Activated naive CD4-positive, alpha-beta T cell treated with anti-CD3 and anti-CD28 coated beads for 36 hours (primary cell): Measurements from ENCODE around the gene FBXO9. TPM values are rescaled to one million over a fixed set of nuclear protein-coding genes. Genes with fewer than 3 reads are reported as not detected.
A peak's percentile ranks its signal among the peaks of the same experiment; 100 is the strongest.
"Not testable (repeated sequence)": the region's sequence is repeated elsewhere in the genome, so short reads cannot be mapped to it uniquely, and the experiment has no call there.

Experiments
- CTCF ChIA-PET: fragments of 350-600 bp; sonication (Branson Sonifier 250); formaldehyde crosslinking; loops from one replicate; lab custom pipeline; 2021; ENCODE audit warnings: antibody characterized with exemption; lab: Charles Lee
- DNase-seq: peaks from one replicate; pipeline ENCODE4 v3.0.0-alpha.2; 2020
- H3K27ac Mint-ChIP-seq: one replicate; pipeline ENCODE4 v1.8.0; 2021; ENCODE audit warnings: mild to moderate bottlenecking, mixed read lengths
- H3K27me3 Mint-ChIP-seq: one replicate; pipeline ENCODE4 v1.8.0; 2021; ENCODE audit warnings: low read depth, mixed read lengths
- H3K36me3 Mint-ChIP-seq: one replicate; pipeline ENCODE4 v1.8.0; 2021; ENCODE audit warnings: low read depth, mixed read lengths
- H3K4me1 Mint-ChIP-seq: one replicate; pipeline ENCODE4 v1.8.0; 2021; ENCODE audit warnings: low read depth, mixed read lengths
- H3K4me3 Mint-ChIP-seq: one replicate; pipeline ENCODE4 v1.8.0; 2021; ENCODE audit warnings: mild to moderate bottlenecking, moderate library complexity, mixed read lengths
- H3K9me3 Mint-ChIP-seq: one replicate; pipeline ENCODE4 v1.8.0; 2021; ENCODE audit warnings: mixed read lengths
- intact Hi-C: fragments of 100-400 bp; cut with micrococcal nuclease; formaldehyde crosslinking; loops from one replicate; pipeline ENCODE4 v1.15.1; 2023
- total RNA-seq, 2 experiments: library from RNA; stranded (reverse); gene quantifications; one replicate each; pipeline ENCODE4 v1.2.3, GENCODE V29; 2021

FBXO9 gene
- total RNA-seq, 2 experiments from 2014 or later, result 40.6 to 45.0 TPM

DNA sequence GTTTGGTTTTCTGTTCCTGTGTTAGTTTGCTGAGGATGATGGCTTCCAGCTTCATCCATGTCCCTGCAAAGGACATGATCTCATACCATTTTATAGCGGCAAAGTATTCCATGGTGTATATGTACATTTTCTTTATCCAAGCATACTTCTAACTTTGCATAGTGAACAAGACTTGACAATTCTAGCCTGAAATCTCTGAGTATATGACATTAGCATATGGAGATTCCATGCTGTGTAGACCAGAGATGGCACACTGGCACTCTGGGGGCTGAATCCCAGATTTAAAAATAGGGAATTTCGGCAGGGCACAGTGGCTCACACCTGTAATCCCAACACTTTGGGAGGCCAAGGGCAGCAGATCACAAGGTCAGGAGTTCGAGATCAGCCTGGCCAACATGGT, 13.1 kb upstream of the FBXO9 start:
- CTCF ChIA-PET, H3K27ac Mint-ChIP-seq, H3K9me3 Mint-ChIP-seq, DNase-seq, H3K4me3 Mint-ChIP-seq, H3K27me3 Mint-ChIP-seq, H3K36me3 Mint-ChIP-seq, intact Hi-C loops: not testable (repeated sequence)
- peaks cover 30% of the 10 kb centered on the region for H3K4me1 Mint-ChIP-seq

DNA sequence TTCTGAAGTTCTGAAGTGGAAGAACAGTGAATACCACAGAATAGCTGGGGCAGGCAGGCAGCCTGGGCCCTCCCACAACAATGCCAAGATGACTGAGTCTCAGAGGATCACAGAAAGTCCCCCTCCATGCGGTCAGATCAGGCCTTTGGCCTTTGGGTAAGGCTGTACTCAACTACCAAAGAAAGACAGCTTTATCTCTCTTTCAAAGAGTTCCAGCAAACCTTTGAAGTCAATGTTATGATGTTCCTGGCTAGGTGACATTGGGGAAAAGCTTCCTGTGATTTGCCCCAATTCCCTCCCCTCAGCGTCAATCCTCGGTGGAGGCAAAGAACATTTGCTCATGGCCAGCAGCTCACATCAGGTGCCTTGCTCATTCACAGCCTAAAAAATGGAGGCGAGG, 10.7 kb upstream of the FBXO9 start:
- no peaks in the 10 kb centered on the region for H3K9me3 Mint-ChIP-seq
- CTCF ChIA-PET, result interaction anchor here (0.9 kb wide), 1 partner anchor 58 kb away, joined by 4 read pairs; no protein-coding TSS in a partner anchor
- H3K27ac Mint-ChIP-seq, result no peak overlapping the region
- H3K36me3 Mint-ChIP-seq, result peaks cover 4% of the 10 kb centered on the region
- H3K4me3 Mint-ChIP-seq, result no peak overlapping the region
- H3K4me1 Mint-ChIP-seq, result peaks cover 30% of the 10 kb centered on the region
- H3K27me3 Mint-ChIP-seq, result no peaks in the 10 kb centered on the region
- intact Hi-C loops, result no loop called here
- no peak for DNase-seq

DNA sequence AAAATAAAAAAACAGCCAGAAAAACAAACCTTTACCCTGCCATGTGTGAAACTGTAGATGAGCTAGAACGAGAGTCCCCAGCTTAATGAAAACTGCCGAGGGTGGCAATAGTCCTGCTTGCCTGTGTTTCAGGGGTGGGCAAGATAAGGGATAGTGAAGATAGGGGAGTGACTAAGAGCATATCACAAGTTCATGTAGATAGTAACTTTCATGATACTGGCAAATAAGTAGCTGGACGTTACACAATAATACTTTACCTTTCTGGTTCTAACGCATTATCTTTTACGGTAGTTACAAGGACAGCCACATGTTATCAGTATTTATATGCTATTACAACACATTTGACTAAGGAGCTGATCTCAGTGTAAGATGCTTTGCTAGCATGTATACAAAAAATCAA, 9.3 kb upstream of the FBXO9 start:
- peaks cover 4% of the 10 kb centered on the region for H3K36me3 Mint-ChIP-seq
- H3K9me3 Mint-ChIP-seq, result no peaks in the 10 kb centered on the region
- no peak for DNase-seq
- H3K27ac Mint-ChIP-seq, result no peak overlapping the region
- no peaks in the 10 kb centered on the region for H3K27me3 Mint-ChIP-seq
- intact Hi-C loops, result no loop called here
- peaks cover 43% of the 10 kb centered on the region for H3K4me1 Mint-ChIP-seq
- CTCF ChIA-PET, result interaction anchor here (0.9 to 1.3 kb wide), 3 partner anchors 12 to 62 kb away, joined by 3 to 4 read pairs (median 3); no protein-coding TSS in a partner anchor
- no peak overlapping the region for H3K4me3 Mint-ChIP-seq

DNA sequence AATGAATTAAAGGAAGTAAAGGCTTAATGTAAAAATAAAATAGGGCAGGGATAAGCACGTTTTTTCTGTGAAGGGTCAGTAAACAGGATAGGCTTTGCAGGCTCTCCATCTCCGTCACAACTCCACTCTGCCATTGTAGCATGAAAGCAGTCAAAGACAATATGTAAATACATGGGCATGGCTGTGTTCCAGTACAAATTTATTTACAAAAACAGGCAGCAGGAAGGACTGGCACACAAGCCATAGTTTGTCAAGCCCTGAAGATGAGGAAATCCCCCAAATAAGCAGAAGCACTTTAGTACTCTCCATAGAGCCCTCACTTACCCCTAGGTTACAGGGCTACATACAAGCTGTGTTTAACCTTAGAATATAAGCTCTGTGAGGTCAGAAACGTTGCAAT, 8.9 kb upstream of the FBXO9 start:
- peaks cover 4% of the 10 kb centered on the region for H3K36me3 Mint-ChIP-seq

DNA sequence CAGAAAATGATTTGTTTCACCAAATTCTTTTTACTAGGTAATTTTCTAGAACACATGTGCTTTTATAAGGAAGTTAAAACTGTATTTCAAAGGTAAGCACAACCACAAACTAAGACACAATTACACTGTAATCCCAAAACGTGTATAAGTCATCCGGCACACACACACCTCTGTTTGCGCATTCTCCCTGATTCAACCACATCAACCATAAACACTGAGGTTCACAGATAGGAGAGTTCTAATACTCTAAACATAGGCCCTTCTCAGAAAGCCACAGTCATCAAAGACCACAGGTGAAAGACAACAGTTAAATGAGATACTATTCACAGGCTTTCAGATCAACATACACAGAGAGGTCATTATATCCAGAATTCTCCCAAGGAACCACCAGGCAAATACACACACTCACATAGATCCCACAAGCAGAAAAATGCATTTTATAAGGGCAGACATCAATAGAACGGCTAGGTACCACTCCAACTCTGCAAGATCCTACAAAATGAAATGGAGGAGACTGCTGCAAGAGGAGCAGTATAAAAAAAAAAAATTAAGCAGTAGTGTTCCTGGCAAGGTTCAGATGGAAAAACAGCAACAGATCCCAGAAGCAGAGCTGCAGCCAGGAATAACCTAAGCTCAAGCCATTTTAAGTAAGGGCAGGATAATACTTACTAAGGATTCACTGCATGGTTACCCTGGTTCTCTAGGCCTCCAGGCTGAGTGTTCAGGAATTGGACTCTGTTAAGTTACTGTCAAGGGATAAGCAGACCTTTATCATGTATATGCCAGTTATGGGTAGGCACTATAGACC, 6.6 kb upstream of the FBXO9 start:
- no peak overlapping the region for H3K4me3 Mint-ChIP-seq
- peak; percentile 25 for DNase-seq
- peaks cover 52% of the 10 kb centered on the region for H3K4me1 Mint-ChIP-seq
- H3K36me3 Mint-ChIP-seq, result no peaks in the 10 kb centered on the region
- H3K9me3 Mint-ChIP-seq, result no peaks in the 10 kb centered on the region
- no peak overlapping the region for H3K27ac Mint-ChIP-seq
- CTCF ChIA-PET, result interaction anchor here (1.0 kb wide), 1 partner anchor 61 kb away, joined by 3 read pairs; no protein-coding TSS in a partner anchor
- intact Hi-C loops, result no loop called here
- H3K27me3 Mint-ChIP-seq, result no peaks in the 10 kb centered on the region

More for the DNA sequence above, 8.9 kb upstream of the FBXO9 start:
- peaks cover 44% of the 10 kb centered on the region for H3K4me1 Mint-ChIP-seq
- H3K4me3 Mint-ChIP-seq, result no peak overlapping the region
- intact Hi-C loops, result no loop called here
- CTCF ChIA-PET, result interaction anchor here (0.9 to 1.3 kb wide), 3 partner anchors 12 to 62 kb away, joined by 3 to 4 read pairs (median 3); no protein-coding TSS in a partner anchor
- no peaks in the 10 kb centered on the region for H3K9me3 Mint-ChIP-seq
- no peak overlapping the region for H3K27ac Mint-ChIP-seq
- no peaks in the 10 kb centered on the region for H3K27me3 Mint-ChIP-seq
- no peak for DNase-seq

DNA sequence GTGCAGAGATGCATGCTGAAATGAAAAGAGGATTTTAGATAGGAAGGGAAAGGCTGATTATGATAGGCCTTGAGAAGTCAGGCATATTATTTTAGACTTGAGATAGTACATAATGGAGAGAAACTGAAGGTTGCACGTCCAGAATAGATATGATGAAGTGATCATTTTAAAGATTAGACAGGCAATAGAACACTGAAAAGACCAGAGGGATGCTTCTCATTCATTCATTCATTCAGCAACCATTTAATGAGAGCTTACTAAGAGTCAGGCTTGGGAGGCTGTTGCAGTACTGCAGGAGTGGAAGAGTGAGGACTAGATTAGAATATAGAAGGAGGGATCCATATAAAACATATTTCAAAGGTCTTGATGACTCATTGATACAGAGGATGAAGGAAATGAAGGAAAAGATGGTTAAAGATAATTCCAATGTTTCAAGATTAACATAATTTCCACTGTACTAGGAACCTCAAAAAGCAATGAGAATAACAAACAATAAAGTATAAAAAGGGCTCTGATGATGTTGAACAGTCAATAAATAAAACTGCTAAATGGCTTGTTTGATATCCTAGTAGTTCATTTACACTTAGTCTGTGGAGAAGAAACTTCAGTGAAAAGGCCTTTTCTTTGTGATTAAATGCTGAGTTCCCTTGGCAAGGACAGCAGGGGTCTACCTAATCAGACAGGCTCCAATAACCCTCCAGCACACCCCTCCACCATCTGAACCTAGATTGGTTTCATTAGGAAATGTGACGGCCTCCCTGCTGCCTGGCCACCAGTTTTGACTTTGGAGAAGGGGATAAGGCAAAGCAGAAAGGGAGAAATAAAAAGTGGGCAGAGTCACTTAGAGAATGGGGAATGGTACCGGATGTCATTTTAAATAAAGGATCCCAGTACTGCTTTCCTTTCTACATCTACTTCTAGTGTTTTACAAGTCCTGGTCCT, 5.3 kb upstream of the FBXO9 start:
- peaks cover 55% of the 10 kb centered on the region for H3K4me1 Mint-ChIP-seq
- H3K27ac Mint-ChIP-seq, result no peak overlapping the region
- CTCF ChIA-PET, result interaction anchor here (1.1 kb wide), 1 partner anchor 337 kb away, joined by 4 read pairs; no protein-coding TSS in a partner anchor
- DNase-seq, result no peak
- intact Hi-C loops, result no loop called here
- no peaks in the 10 kb centered on the region for H3K9me3 Mint-ChIP-seq
- no peaks in the 10 kb centered on the region for H3K27me3 Mint-ChIP-seq
- no peaks in the 10 kb centered on the region for H3K36me3 Mint-ChIP-seq
- peak overlapping the region; percentile 91 for H3K4me3 Mint-ChIP-seq

DNA sequence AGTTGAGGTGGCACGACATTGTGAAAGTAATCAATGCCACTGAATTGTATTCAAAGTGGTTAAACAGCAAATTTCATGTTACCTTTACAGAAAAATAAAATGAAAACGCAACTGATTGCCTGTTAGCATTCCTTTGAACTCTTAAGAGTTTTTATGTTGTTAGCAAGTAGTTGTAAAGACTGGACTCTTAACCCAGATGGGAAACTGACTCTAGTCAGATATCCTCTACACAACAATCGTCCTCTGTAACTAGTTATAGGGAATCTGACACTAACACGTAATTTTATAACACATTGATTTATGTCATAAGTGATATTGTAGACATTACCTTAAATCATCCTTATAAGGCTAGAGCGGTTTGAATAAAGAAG, 3.0 kb upstream of the FBXO9 start:
- no peak for DNase-seq
- intact Hi-C loops, result no loop called here
- CTCF ChIA-PET, result no interaction called here
- no peaks in the 10 kb centered on the region for H3K9me3 Mint-ChIP-seq
- H3K27ac Mint-ChIP-seq, result peak overlapping the region; percentile 89
- H3K4me1 Mint-ChIP-seq, result peaks cover 59% of the 10 kb centered on the region
- no peaks in the 10 kb centered on the region for H3K36me3 Mint-ChIP-seq
- H3K27me3 Mint-ChIP-seq, result no peaks in the 10 kb centered on the region
- H3K4me3 Mint-ChIP-seq, result peak overlapping the region; percentile 91

DNA sequence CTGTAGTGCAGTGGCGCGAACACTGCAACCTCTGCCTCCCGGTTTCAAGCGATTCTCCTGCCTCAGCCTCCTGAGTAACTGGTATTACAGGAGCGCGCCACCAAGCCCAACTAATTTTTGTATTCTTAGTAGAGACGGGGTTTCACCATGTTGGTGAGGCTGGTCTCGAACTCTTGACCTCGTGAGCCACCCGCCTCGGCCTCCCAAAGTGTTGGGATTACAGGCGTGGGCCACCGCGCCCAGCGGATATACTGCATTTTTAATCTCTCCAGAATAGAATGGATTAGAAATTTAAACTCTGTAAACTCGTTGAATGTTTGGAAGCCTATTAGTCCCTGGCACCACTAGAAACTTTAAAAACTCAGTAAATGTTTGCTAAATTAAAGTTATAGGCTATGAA, 949 bp upstream of the FBXO9 start:
- H3K27me3 Mint-ChIP-seq, H3K36me3 Mint-ChIP-seq, H3K9me3 Mint-ChIP-seq, DNase-seq: not testable (repeated sequence)
- Mint-ChIP-seq H3K4me3 (peak overlapping the region; percentile 97), H3K4me1 (peaks cover 57% of the 10 kb centered on the region), H3K27ac (peak overlapping the region; percentile 24)
- intact Hi-C loops, result loop anchor here (1.0 to 2.0 kb wide), 9 partner anchors 88 to 903 kb away; partner anchors contain the start of genes EFHC1 and TRAM2
- CTCF ChIA-PET, result interaction anchor here (0.6 to 1.2 kb wide), 3 partner anchors 33 to 340 kb away, joined by 3 to 4 read pairs (median 3); no protein-coding TSS in a partner anchor

DNA sequence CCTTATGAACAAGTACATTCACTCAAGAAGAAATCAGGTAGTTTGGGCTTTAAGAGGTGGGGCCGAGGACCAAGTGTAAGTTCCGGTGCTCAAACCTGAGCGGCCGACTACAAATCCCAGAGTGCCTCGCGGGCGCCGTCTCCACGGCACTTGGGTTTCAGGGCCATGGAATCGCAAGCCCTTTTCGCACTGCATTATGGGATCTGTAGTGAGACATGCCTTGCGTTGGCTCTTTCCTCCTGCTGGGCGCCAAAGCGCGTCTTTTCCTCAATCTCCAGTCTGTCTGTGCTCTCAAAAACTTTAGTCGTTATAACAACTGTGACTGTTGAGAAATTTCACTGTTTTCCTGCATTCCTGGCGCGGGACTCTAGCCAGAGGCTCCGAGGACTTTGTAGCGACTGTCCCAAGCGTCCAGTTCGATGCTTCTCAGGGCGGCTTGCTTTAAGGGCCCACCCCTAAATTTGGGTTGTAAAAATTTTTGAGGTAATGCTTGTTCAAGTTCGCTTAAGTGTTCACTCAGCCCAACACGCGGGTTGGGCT, 408 bp upstream of the FBXO9 start:
- H3K4me3 Mint-ChIP-seq, result peak overlapping the region; percentile 97
- no peaks in the 10 kb centered on the region for H3K27me3 Mint-ChIP-seq
- H3K4me1 Mint-ChIP-seq, result peaks cover 55% of the 10 kb centered on the region

DNA sequence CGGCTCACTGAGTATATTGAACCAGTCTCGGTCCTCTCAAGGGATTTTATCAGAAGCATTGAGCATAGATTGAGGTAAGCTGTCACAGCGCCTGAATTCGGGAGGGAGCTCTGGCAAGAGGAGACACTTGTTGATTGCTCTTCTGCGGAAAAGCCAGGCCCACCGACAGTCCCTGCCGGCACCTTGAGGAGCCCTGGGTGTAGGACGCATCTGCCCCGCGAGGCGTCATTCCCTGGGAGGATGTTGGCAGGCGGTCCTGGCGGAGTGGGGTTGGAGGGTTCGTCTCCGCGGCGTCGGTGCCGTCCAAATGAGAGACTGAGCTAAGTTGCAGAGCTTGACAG, 843 bp downstream of the FBXO9 start:
- Mint-ChIP-seq H3K4me3 (peak overlapping the region; percentile 97), H3K4me1 (peaks cover 54% of the 10 kb centered on the region), H3K27ac (peak overlapping the region; percentile 74), H3K27me3 (no peaks in the 10 kb centered on the region), H3K36me3 (peaks cover 2% of the 10 kb centered on the region), H3K9me3 (no peaks in the 10 kb centered on the region)
- intact Hi-C loops, result no loop called here
- peak; percentile 61 for DNase-seq
- CTCF ChIA-PET, result interaction anchor here (0.6 to 2.1 kb wide), 5 partner anchors 70 to 288 kb away, joined by 4 to 8 read pairs (median 6); no protein-coding TSS in a partner anchor

More for the DNA sequence above, 408 bp upstream of the FBXO9 start:
- no peaks in the 10 kb centered on the region for H3K9me3 Mint-ChIP-seq
- H3K36me3 Mint-ChIP-seq, result peaks cover 2% of the 10 kb centered on the region
- peak overlapping the region; percentile 99 for H3K27ac Mint-ChIP-seq
- intact Hi-C loops, result loop anchor here (1.0 to 2.0 kb wide), 9 partner anchors 88 to 904 kb away; partner anchors contain the start of genes EFHC1 and TRAM2
- CTCF ChIA-PET, result interaction anchor here (1.5 to 2.1 kb wide), 2 partner anchors 69 to 249 kb away, joined by 4 to 8 read pairs; no protein-coding TSS in a partner anchor
- DNase-seq, result peak; percentile 99

DNA sequence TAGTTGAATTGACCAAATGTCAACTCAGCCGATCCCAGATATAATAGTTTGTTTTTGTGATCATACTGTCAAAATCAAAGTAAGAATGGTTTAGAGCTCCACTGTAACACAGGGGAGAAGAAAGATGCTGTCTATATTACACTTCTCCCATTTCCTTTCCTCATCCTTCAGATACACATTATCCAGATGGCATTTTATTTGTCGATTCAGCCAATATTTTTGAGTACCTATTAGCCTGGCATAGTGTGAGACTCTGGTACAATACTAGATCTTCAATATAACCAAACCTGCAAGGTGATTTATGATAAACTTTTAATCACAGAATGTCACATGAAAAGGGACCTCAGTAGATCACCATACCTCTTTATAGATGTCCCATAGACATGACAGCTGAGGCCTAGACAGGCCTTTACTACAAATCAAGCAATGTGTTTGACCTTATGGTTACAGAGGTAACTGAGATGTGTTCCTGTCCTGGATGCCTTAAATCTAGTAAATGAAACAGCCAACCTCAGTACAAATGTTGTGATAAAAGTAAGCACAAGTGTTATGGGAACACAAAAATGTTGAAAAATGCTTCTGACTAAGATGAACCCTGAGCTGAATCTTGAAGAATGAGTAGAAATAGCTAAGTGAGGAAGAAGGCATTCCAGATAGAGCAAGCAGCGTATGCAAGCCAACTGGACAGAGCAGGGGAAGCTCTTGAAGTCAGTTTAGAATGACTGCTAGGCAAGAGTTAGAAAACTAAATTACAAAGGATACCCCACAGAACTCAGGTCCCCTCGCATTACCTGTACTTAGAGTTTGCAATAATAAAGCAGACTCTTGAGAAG, 1.9 kb downstream of the FBXO9 start:
- Mint-ChIP-seq H3K36me3 (peaks cover 2% of the 10 kb centered on the region), H3K4me1 (peaks cover 57% of the 10 kb centered on the region), H3K27ac (peak overlapping the region; percentile 21), H3K9me3 (no peaks in the 10 kb centered on the region), H3K4me3 (peak overlapping the region; percentile 97), H3K27me3 (no peaks in the 10 kb centered on the region)
- CTCF ChIA-PET, result interaction anchor here (0.5 to 2.1 kb wide), 5 partner anchors 11 to 251 kb away, joined by 3 to 8 read pairs (median 3); no protein-coding TSS in a partner anchor
- DNase-seq, result no peak
- intact Hi-C loops, result no loop called here
